Measurements from ENCODE around the gene ZBTB16.

Gene ZBTB16

DNA sequence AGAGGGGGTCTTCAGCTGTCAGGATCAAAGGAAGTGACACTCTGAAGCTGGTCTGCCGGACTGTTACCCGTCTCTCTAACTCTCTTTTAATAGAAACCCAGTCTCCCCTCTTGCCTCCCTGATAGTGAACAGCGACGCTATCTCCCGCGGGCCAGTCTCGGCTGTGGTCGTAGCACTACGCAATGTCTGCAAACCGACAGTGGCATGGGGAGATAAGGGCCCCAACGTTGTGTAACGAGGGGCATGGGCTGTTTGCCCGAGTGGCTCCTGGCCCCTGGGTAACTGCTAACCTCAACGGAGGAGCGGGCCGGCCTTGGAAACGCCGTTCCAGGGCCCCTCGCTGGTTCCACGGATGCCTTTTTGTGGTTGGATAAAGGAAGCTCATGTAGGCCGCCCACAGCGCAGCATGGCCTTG lies 23.3 kb downstream of the ZBTB16 start:
- TF ChIP-seq, protein P1, sequence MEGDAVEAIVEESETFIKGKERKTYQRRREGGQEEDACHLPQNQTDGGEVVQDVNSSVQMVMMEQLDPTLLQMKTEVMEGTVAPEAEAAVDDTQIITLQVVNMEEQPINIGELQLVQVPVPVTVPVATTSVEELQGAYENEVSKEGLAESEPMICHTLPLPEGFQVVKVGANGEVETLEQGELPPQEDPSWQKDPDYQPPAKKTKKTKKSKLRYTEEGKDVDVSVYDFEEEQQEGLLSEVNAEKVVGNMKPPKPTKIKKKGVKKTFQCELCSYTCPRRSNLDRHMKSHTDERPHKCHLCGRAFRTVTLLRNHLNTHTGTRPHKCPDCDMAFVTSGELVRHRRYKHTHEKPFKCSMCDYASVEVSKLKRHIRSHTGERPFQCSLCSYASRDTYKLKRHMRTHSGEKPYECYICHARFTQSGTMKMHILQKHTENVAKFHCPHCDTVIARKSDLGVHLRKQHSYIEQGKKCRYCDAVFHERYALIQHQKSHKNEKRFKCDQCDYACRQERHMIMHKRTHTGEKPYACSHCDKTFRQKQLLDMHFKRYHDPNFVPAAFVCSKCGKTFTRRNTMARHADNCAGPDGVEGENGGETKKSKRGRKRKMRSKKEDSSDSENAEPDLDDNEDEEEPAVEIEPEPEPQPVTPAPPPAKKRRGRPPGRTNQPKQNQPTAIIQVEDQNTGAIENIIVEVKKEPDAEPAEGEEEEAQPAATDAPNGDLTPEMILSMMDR (IDR thresholded peaks at IDR 0.05; ENCODE audit: extremely low read depth, insufficient read depth, missing control alignments), result no peak
- no peak for DNase-seq (ENCODE audit: low spot score)
- in situ Hi-C loops (cut with MboI; ENCODE audit: low pct_unique_long_range_greater_than_20kb, low sequenced_read_pairs, unreplicated experiment), result no loop called here

DNA sequence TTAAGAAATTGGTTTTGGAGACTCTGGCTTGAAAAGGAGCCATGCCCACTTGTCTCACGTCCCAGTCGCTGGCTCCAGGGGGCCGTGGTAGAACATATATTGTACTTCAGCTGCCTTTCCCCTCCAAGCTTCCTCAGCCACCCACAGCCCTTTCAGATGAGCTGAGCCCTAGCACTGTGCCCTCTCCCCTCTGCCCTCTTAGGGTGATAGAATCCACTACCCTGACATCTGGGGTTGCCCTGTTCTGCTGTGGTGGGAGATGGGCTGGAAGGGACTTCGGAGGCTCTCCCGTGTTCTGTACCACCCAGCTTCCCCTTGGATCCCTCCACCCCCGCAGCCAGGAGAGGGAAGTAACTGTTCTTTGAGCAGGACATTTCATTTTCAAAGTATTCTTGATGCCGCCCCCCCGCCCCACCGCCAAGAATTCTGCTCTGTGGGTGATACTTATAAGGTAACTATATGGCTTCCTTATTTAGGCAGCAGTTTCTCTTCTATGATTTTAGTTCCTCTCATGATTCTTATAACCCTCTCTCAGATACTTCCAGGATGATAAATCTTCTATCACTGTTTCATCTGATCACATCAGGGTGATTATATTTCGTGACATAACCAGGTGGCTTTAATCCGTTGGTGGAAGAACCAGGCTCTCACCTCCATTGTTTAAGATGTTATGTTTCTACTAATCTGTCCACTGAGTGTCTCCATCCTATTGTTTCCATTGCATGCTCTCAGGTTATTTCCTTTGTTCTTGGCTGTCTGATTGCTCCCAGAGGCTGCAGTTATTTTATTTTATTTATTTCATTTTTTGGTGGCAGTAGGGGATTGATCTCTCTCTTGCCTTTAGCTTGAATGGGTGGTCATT lies 24.1 kb downstream of the ZBTB16 start:
- no peak for DNase-seq (ENCODE audit: low spot score)
- TF ChIP-seq, protein P1 (IDR thresholded peaks at IDR 0.05; ENCODE audit: extremely low read depth, insufficient read depth, missing control alignments), result no peak
- in situ Hi-C loops (cut with MboI; ENCODE audit: low pct_unique_long_range_greater_than_20kb, low sequenced_read_pairs, unreplicated experiment), result no loop called here

DNA sequence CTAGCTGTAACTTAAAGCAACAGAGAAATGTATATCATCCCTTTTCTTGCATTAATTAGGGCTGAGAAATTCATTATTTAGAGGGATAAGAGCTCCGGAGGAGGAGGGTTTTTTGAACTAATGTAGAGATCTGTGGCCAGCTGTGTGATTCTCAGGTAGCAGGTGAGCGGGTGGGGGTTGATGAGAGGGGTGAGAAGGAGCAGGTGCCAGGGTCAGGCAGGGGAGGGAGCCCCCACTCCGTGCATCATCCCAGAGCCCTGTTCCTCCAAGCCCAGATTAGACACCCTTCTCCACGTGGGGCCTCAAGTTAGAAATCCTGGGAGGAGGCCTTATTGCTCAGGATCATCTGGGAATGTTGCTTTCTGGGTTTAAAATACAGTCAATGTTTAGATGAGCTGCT lies 24.9 kb downstream of the ZBTB16 start:
- in situ Hi-C loops (cut with MboI; ENCODE audit: low pct_unique_long_range_greater_than_20kb, low sequenced_read_pairs, unreplicated experiment), result no loop called here
- DNase-seq (ENCODE audit: low spot score), result no peak

DNA sequence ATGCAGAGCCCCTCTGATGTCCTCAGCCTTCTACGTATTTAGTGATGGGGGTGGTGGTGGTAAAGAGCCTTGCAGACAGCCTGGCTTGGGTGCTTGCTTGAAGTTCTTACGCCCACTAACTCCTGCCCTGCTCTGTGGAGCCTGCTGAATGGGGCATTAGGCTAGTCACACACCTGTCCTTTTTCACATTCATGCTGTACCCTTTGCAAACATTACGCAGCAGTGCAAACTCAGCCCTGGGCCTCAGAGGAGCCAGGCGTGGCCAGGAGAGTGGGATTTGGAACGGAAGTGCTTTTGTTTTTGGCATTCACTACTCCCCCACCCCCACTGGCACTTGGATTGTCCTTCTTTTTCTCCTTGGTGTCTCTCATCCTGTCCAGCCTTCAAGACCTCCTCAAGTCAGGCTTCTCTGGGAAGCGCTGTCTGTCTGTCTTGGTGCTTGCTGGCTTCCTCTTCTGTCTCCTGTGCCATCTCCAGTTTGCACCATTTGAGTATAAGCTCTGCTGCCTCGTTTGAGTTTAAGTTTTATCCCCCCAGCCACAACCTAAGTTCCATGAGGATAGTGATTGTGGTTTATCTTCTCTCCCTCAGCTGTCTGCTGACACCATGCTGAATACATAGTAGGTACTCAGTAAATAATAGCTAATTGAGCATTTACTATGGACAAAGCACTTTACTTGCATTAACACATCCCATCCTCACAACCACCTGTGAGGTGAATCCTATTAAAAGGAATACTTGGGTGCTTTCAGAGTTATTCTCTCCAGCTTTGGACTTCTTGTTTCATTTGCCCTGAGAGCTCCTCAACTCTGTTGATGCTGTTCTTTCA lies 26.7 kb downstream of the ZBTB16 start:
- in situ Hi-C loops (cut with MboI; ENCODE audit: low pct_unique_long_range_greater_than_20kb, low sequenced_read_pairs, unreplicated experiment), result no loop called here
- no peak for DNase-seq (ENCODE audit: low spot score)
- TF ChIP-seq, protein P1 (IDR thresholded peaks at IDR 0.05; ENCODE audit: extremely low read depth, insufficient read depth, missing control alignments), result no peak

More for the DNA sequence above, 24.9 kb downstream of the ZBTB16 start:
- TF ChIP-seq, protein P1 (IDR thresholded peaks at IDR 0.05; ENCODE audit: extremely low read depth, insufficient read depth, missing control alignments), result no peak

DNA sequence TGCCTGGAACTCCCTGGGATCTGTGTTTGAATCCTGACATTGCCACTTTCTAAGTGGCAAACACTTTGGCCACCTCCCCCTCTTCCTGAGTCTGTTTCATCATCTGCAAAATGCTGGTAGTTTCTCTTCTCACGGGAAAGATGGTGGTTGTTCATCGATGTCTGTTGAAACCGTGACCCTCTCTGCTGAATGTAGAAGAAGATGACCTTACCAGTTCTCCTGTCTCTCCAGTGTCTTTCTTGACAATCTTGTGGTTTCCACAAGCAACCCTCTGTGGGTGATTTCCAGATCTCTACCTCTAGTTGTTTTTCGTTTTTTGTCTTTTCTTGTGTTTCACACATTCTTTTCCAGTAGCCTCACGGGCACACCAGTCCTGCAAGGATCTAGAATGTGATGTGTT lies 27.5 kb downstream of the ZBTB16 start:
- in situ Hi-C loops (cut with MboI; ENCODE audit: low pct_unique_long_range_greater_than_20kb, low sequenced_read_pairs, unreplicated experiment), result no loop called here
- TF ChIP-seq, protein P1 (IDR thresholded peaks at IDR 0.05; ENCODE audit: extremely low read depth, insufficient read depth, missing control alignments), result no peak
- DNase-seq (ENCODE audit: low spot score), result no peak

DNA sequence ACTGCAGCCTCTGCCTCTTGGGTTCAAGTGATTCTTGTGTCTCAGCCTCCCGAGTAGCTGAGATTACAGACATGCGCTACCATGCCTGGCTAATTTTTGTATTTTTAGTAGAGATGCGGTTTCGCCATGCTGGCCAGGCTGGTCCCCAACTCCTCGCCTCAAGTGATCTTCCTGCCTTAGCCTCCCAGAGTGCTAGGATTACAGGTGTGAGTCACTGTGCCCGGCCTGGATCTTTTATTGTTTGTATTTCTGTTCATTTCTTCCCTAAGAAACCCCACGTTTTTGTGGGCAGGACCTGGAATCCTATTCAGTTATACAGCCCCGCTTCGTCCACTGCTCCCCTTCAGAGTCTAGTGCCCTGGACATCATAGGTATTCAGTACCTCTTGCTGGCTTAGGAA lies 28.7 kb downstream of the ZBTB16 start:
- TF ChIP-seq, protein P1 (IDR thresholded peaks at IDR 0.05; ENCODE audit: extremely low read depth, insufficient read depth, missing control alignments), result no peak
- in situ Hi-C loops (cut with MboI; ENCODE audit: low pct_unique_long_range_greater_than_20kb, low sequenced_read_pairs, unreplicated experiment), result no loop called here
- DNase-seq (ENCODE audit: low spot score), result no peak
